GM12878 (cell line): ENCODE measurements around the gene AVP. TPM values are rescaled to one million over a fixed set of nuclear protein-coding genes. Genes with fewer than 3 reads are reported as not detected.

Experiments used
- ATAC-seq: fragments of 200-7000 bp; cut with Tn5 transposase; 3 replicates; pipeline ENCODE4 v1.9.1; 2020; ENCODE audit warnings: mild to moderate bottlenecking, moderate library complexity
- BruUV-seq: library from RNA; stranded (reverse); fragments of 400-500 nt; replicated peaks from 2 replicates; lab custom pipeline; 2021; lab: Mats Ljungman, UMichigan
- CTCF ChIA-PET: fragments of 300-600 bp; sonication (Branson Sonifier 250); formaldehyde crosslinking; extraction: SDS; loops from one replicate; lab custom pipeline; 2021; ENCODE audit warnings: inconsistent platforms; lab: Yijun Ruan, JAX
- POLR2A ChIA-PET: fragments of 350-600 bp; formaldehyde crosslinking; extraction: SDS; loops from one replicate; lab custom pipeline; 2021; ENCODE audit warnings: inconsistent platforms; lab: Charles Lee
- RAD21 ChIA-PET: fragments of 300-600 bp; sonication (Branson Sonifier 250); formaldehyde crosslinking; loops from one replicate; lab custom pipeline; 2023; ENCODE audit warnings: antibody characterized with exemption; ENCODE audit not compliant: unreplicated experiment; lab: Charles Lee
- SMC1A ChIA-PET: fragments of 300-600 bp; sonication (Branson Sonifier 250); formaldehyde crosslinking; loops from one replicate; lab custom pipeline; 2023; ENCODE audit not compliant: unreplicated experiment, uncharacterized antibody; lab: Charles Lee
- DNase-seq: peaks from one replicate; pipeline ENCODE4 v3.0.0-alpha.2; 2011; ENCODE audit warnings: low read depth, low spot score
- FAIRE-seq: peaks from 3 replicates; lab custom pipeline; 2011; peaks lifted over from hg19 to GRCh38; lab: Jason Lieb, UNC
- H2AFZ ChIP-seq: 2 replicates; pipeline ENCODE4 v1.6.0; 2011; ENCODE audit warnings: low read depth, low read length, control low read depth; ENCODE audit not compliant: control insufficient read depth
- H3K27ac ChIP-seq: 2 replicates; pipeline ENCODE4 v1.5.1; 2011; ENCODE audit warnings: control low read depth; ENCODE audit not compliant: control insufficient read depth, insufficient read depth
- H3K27me3 ChIP-seq, 2 experiments: replicated peaks in 1 of 2; 2 replicates each; pipeline versions ENCODE4 v1.6.0 to v1.6.1; 2011; ENCODE audit warnings: low read length in 1 of 2; ENCODE audit not compliant: control insufficient read depth in 2 of 2, insufficient read depth in 2 of 2
- H3K36me3 ChIP-seq, 2 experiments: 2 replicates each; pipeline ENCODE4 v1.5.1; 2011; ENCODE audit warnings: low read length in 1 of 2; ENCODE audit not compliant: control insufficient read depth in 2 of 2, insufficient read depth in 2 of 2
- H3K4me1 ChIP-seq: 2 replicates; pipeline ENCODE4 v1.6.1; 2011; ENCODE audit warnings: mild to moderate bottlenecking, low read length, moderate library complexity, mixed read lengths; ENCODE audit not compliant: control insufficient read depth, insufficient read depth
- H3K4me2 ChIP-seq: 2 replicates; pipeline ENCODE4 v1.6.0; 2011; ENCODE audit warnings: control low read depth; ENCODE audit not compliant: control insufficient read depth, insufficient read depth
- H3K4me3 ChIP-seq: fragments of 200-600 bp; sonication (generic); 2 replicates; pipeline ENCODE4 v1.5.1; 2016
- H3K79me2 ChIP-seq: 2 replicates; pipeline ENCODE4 v1.6.0; 2011; ENCODE audit warnings: low read length; ENCODE audit not compliant: control insufficient read depth, insufficient read depth
- H3K9ac ChIP-seq: 2 replicates; pipeline ENCODE4 v1.8.0; 2011; ENCODE audit warnings: low read length, control low read depth, mixed read lengths; ENCODE audit not compliant: control insufficient read depth, insufficient read depth
- H3K9me3 ChIP-seq: replicated peaks from 3 replicates; pipeline ENCODE4 v1.5.1; 2011; ENCODE audit warnings: mild to moderate bottlenecking, low read length; ENCODE audit not compliant: control insufficient read depth, insufficient read depth
- H4K20me1 ChIP-seq: 2 replicates; pipeline ENCODE4 v1.6.0; 2011; ENCODE audit not compliant: control insufficient read depth, insufficient read depth
- ASH2L ChIP-seq: fragments of 300-600, 200-600 bp; sonication (generic); IDR thresholded peaks from 2 replicates; pipeline ENCODE4 v1.6.1; 2017; ENCODE audit warnings: low read depth, mild to moderate bottlenecking, borderline replicate concordance
- BRCA1 ChIP-seq: IDR thresholded peaks from 2 replicates; pipeline ENCODE4 v1.6.1; 2011; ENCODE audit warnings: low read depth, low read length, improper control_type of control experiment
- CREM ChIP-seq: IDR thresholded peaks from 2 replicates; pipeline ENCODE4 v1.6.1; 2014; ENCODE audit warnings: antibody characterized with exemption, low read depth
- FOXK2 ChIP-seq: fragments of 450-650 bp; IDR thresholded peaks from 2 replicates; pipeline ENCODE4 v1.6.1; 2017; ENCODE audit warnings: mild to moderate bottlenecking, moderate library complexity
- HDGF ChIP-seq: fragments of 450-650 bp; IDR thresholded peaks from 2 replicates; pipeline ENCODE4 v1.6.1; 2016; ENCODE audit warnings: antibody characterized with exemption
- IKZF1 ChIP-seq: fragments of 450-650 bp; conservative IDR thresholded peaks from 2 replicates; pipeline ENCODE4 v1.6.1; 2017; ENCODE audit warnings: antibody characterized with exemption, mild to moderate bottlenecking
- JUNB ChIP-seq: IDR thresholded peaks from 2 replicates; pipeline ENCODE4 v1.6.1; 2016; ENCODE audit warnings: antibody characterized with exemption, mild to moderate bottlenecking
- KLF5 ChIP-seq: fragments of 450-650 bp; IDR thresholded peaks from 2 replicates; pipeline ENCODE4 v1.6.1; 2014; ENCODE audit warnings: mild to moderate bottlenecking; ENCODE audit not compliant: partially characterized antibody
- MAX ChIP-seq: IDR thresholded peaks from 2 replicates; pipeline ENCODE4 v1.6.1; 2012; ENCODE audit warnings: low read depth, low read length, improper control_type of control experiment
- MEF2A ChIP-seq: IDR thresholded peaks from 2 replicates; pipeline ENCODE4 v1.6.1; 2011; ENCODE audit warnings: low read depth, mild to moderate bottlenecking, low read length, moderate library complexity; ENCODE audit not compliant: insufficient read depth
- NR2C1 ChIP-seq: fragments of 450-650 bp; IDR thresholded peaks from 2 replicates; pipeline ENCODE4 v1.6.1; 2017; ENCODE audit warnings: antibody characterized with exemption, mild to moderate bottlenecking, moderate library complexity
- POU2F2 ChIP-seq: IDR thresholded peaks from 3 replicates; pipeline ENCODE4 v1.6.1; 2011; ENCODE audit warnings: low read depth, mild to moderate bottlenecking, low read length, borderline replicate concordance
- RB1 ChIP-seq: fragments of 450-650 bp; formaldehyde crosslinking; IDR thresholded peaks from 2 replicates; pipeline ENCODE4 v1.6.1; 2017; ENCODE audit warnings: mild to moderate bottlenecking, borderline replicate concordance
- SRF ChIP-seq, 2 experiments: IDR thresholded peaks; 2 replicates each; pipeline ENCODE4 v1.6.1; 2011; ENCODE audit warnings: low read depth in 2 of 2, low read length in 2 of 2, mild to moderate bottlenecking in 1 of 2, moderate library complexity in 1 of 2
- ZNF24 ChIP-seq: fragments of 450-650 bp; IDR thresholded peaks from 2 replicates; pipeline ENCODE4 v1.6.1; 2017; ENCODE audit warnings: antibody characterized with exemption, mild to moderate bottlenecking
- WGBS: methylation state at CpG from one replicate; pipeline ENCODE4 v1.1.6; 2016; ENCODE audit warnings: low lambda C conversion rate; ENCODE audit not compliant: insufficient replicate concordance, insufficient coverage; ENCODE audit errors: missing lambda C conversion rate; 5-methylcytosine and 5-hydroxymethylcytosine counted together
- in situ Hi-C: fragments of 300-500 bp; cut with MboI; formaldehyde crosslinking; loops from 9 replicates; pipeline ENCODE4 v1.14.3; 2018; ENCODE audit warnings: mixed read lengths
- intact Hi-C: fragments of 100-400 bp; cut with micrococcal nuclease; formaldehyde crosslinking; loops from one replicate; pipeline ENCODE4 v1.14.2; 2022; ENCODE audit not compliant: unreplicated experiment
- polyA plus RNA-seq, 11 experiments: library from polyadenylated mRNA; depleted of rRNA in 4 of 11; unstranded in 6 of 11; stranded (reverse) in 5 of 11; fragments of >200 nt; fragmentation: Nextera tagmentation in 4 of 11; fragmentation: Illumina TruSeq in 1 of 11; extraction: Ambion mirVana in 4 of 11; extraction: Trizol in 1 of 11; gene quantifications; 1 replicate in 1 of 11; 2 replicates in 10 of 11; pipeline versions ENCODE4 v1.2.1 to v1.2.3, GENCODE V29; 2011 to 2016; ENCODE audit warnings: inconsistent platforms in 2 of 11, missing spikeins in 2 of 11, low read depth in 1 of 11
- total RNA-seq, 4 experiments: library from RNA; depleted of rRNA in 3 of 4; stranded (reverse); fragments of >200 nt in 3 of 4; fragmentation: Illumina TruSeq in 1 of 4; extraction: Trizol in 1 of 4; gene quantifications; 2 replicates each; pipeline versions ENCODE4 v1.2.1 to v1.2.3, GENCODE V29; 2013 to 2021
- TF ChIP-seq, protein P1 (sequence below): fragments of 450-650 bp; formaldehyde crosslinking; IDR thresholded peaks from 2 replicates; pipeline ENCODE4 v1.5.0; 2022; ENCODE audit warnings: mild to moderate bottlenecking, missing genetic modification characterization
- TF ChIP-seq, protein P2 (sequence below): IDR thresholded peaks from 2 replicates; pipeline ENCODE4 v1.6.1; 2012; ENCODE audit warnings: low read depth, low read length, improper control_type of control experiment

AVP gene
- total and polyA plus RNA-seq, 10 of the 15 experiments (the other 5 are each of a cell fraction or from before 2014, with no cell fraction given) = not detected

GRCh38 chr20:3037654-3038053 lies 46.9 kb downstream of the AVP start:
- in situ Hi-C loops = no loop called here
- Histone ChIP-seq H3K4me1 (no peaks in the 10 kb centered on the region), H3K4me2 (no peak overlapping the region), H3K79me2 (no peaks in the 10 kb centered on the region), H3K27ac (no peak overlapping the region), H3K9me3 (no peaks in the 10 kb centered on the region), H2AFZ (no peak overlapping the region), H3K4me3 (no peak overlapping the region), H3K36me3 (peaks cover 18 to 21% of the 10 kb centered on the region in 2 experiments; a peak in 3 of 4 replicates), H4K20me1 (no peaks in the 10 kb centered on the region; the same call in 1 of the 2 replicates), H3K9ac (no peak overlapping the region), H3K27me3 (no peaks in the 10 kb centered on the region)
- no peak for TF ChIP-seq MEF2A
- TF ChIP-seq JUNB = no peak
- TF ChIP-seq SRF (IDR thresholded peaks at IDR 0.05; ENCODE audit: low read depth in 2 of 2, low read length in 2 of 2) = no peak
- no peak for TF ChIP-seq BRCA1
- TF ChIP-seq RB1 = no peak
- no peak for TF ChIP-seq MAX
- TF ChIP-seq, protein P1, sequence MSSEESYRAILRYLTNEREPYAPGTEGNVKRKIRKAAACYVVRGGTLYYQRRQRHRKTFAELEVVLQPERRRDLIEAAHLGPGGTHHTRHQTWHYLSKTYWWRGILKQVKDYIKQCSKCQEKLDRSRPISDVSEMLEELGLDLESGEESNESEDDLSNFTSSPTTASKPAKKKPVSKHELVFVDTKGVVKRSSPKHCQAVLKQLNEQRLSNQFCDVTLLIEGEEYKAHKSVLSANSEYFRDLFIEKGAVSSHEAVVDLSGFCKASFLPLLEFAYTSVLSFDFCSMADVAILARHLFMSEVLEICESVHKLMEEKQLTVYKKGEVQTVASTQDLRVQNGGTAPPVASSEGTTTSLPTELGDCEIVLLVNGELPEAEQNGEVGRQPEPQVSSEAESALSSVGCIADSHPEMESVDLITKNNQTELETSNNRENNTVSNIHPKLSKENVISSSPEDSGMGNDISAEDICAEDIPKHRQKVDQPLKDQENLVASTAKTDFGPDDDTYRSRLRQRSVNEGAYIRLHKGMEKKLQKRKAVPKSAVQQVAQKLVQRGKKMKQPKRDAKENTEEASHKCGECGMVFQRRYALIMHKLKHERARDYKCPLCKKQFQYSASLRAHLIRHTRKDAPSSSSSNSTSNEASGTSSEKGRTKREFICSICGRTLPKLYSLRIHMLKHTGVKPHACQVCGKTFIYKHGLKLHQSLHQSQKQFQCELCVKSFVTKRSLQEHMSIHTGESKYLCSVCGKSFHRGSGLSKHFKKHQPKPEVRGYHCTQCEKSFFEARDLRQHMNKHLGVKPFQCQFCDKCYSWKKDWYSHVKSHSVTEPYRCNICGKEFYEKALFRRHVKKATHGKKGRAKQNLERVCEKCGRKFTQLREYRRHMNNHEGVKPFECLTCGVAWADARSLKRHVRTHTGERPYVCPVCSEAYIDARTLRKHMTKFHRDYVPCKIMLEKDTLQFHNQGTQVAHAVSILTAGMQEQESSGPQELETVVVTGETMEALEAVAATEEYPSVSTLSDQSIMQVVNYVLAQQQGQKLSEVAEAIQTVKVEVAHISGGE (CRISPR knock-in tag) = no peak
- TF ChIP-seq HDGF = no peak
- no peak for TF ChIP-seq POU2F2
- no peak for TF ChIP-seq CREM
- TF ChIP-seq FOXK2 = no peak
- no peak for TF ChIP-seq ASH2L
- TF ChIP-seq ZNF24 = no peak
- TF ChIP-seq KLF5 = no peak
- TF ChIP-seq NR2C1 = no peak
- TF ChIP-seq IKZF1 = no peak
- TF ChIP-seq, protein P2, sequence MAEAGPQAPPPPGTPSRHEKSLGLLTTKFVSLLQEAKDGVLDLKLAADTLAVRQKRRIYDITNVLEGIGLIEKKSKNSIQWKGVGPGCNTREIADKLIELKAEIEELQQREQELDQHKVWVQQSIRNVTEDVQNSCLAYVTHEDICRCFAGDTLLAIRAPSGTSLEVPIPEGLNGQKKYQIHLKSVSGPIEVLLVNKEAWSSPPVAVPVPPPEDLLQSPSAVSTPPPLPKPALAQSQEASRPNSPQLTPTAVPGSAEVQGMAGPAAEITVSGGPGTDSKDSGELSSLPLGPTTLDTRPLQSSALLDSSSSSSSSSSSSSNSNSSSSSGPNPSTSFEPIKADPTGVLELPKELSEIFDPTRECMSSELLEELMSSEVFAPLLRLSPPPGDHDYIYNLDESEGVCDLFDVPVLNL = no peak
- whole genome bisulfite sequencing = 96% methylated on average over 3 of the region's 3 CpGs
- no peak for ATAC-seq
- BruUV-seq = no TSS peak
- ChIA-PET SMC1A (no interaction called here), RAD21 (no interaction called here), POLR2A (interaction anchor here (0.5 kb wide), 1 partner anchor 856 kb away, joined by 4 read pairs; no protein-coding TSS in a partner anchor), CTCF (no interaction called here)
- intact Hi-C loops = no loop called here
- DNase-seq = no peak
- FAIRE-seq = no peak
